Measurements from ENCODE around the gene LMBR1.
"Not testable (repeated sequence)": the region's sequence is repeated elsewhere in the genome, so short reads cannot be mapped to it uniquely, and the experiment has no call there.

Gene LMBR1

DNA sequence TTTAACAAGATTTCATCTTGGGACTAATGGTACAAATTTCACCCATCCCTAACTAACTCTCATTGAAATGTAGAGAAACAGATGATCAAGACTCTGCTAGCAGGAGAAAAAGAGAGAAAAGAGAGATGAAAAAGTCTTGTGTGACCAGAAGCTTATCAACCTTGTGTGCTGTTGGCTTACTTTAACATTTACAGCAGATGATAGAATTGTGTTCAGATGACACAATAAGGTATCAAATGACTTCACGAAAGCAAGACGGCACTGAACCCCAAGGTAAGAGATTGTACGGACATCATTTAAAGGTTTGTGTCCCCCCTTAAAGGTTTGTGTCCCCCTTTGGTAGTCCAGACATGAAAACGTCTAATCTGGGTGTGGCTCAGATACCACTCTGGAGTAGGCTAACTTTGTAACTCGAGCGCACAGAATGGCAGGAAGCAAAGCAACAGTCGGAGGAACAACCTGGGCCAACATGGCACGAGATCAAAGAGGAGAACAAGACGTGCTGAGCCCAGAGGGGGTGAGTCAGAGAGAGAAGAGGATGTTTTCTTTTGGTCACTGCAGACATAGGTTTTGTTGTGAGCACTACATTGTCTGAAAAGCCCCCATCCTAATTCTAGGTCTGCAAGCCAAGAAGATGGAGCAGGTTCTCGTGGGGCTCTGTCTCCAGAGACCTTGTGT lies 10.4 kb upstream of the LMBR1 start:
- DNase-seq (ENCODE audit: low read depth in 2 of 2): no peak

DNA sequence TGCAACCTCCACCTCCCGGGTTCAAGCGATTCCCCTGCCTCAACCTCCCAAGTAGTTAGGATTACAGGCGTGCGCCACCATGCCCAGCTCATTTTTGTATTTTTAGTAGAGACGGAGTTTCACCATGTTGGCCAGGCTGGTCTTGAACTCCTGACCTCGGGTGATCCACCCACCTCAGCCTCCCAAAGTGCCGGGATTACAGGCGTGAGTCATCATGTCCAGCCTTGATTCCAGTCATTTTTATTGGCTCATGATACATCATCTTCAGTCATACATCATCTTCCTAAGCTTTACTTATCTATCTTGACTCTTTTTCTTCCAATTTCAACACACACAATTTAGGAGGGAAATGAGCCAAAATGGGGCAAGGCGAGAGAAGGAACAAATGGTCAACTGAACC lies 7.1 kb upstream of the LMBR1 start:
- DNase-seq (ENCODE audit: low read depth in 2 of 2): not testable (repeated sequence)

DNA sequence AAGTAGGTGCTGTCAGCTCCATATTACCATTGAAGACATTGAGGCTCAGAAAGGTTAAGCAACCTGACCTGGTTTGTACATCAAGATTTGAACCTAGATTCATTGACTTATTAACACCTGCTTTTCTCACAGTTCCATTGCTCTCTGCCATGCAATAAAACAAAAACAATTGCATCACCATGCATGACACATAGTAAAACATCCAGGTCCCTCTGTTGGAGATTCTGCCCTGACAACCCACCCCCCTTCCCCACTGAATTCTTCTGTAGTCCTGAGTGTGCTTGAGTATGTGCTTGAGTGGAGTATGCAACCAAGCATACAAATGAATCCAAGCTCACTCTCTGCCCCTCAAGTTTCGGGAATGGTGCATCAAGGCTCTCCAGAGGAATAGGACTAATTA lies 6.0 kb upstream of the LMBR1 start:
- no peak for DNase-seq (ENCODE audit: low read depth in 2 of 2)

DNA sequence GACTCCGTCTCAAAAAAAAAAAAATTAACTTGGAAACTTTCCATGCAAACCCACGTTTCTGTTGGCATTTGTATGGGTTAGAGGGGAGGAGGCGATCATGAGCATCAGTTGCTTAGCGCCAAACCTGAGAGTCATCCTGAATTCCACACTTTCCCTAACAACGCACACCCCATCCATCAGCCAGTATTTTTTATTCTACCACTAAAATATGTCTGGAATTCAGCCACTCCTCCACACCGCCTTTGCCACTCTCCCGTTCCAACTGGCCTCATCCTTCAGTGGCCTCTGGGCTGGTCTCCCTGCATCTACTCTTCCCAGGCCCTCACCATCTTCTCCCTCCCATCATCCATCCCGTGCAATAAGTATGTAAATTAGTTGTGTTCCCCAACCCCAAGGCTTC lies 4.7 kb upstream of the LMBR1 start:
- DNase-seq (ENCODE audit: low read depth in 2 of 2): no peak

DNA sequence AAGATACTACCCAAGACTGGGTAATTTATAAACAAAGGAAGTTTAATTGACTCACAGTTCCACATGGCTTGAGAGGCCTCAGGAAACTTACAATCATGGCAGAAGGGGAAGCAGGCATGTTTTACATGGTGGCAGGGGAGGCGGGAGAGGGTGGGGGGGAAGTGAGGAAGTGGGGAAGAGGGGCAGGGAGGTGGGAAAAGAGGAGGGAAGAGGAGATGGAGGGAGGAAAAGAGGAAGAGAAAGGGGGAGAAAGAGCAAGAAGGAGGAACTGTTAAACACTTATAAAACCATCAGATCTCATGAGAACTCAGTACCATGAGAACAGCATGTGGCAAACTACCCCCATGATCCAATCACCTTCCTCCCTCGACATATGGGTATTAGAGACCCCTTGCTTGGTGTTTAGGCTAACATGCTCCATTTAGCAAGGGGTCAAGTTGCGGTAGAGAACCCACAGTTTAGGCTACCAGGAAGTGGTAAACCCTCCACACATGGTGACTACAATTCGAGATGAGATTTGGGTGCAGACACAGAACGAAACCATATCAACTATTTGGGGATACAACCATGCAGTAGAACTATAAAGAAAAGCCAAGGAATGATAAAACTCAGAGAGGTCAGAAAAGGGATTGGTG lies 3.5 kb upstream of the LMBR1 start:
- DNase-seq (ENCODE audit: low read depth in 2 of 2): no peak

DNA sequence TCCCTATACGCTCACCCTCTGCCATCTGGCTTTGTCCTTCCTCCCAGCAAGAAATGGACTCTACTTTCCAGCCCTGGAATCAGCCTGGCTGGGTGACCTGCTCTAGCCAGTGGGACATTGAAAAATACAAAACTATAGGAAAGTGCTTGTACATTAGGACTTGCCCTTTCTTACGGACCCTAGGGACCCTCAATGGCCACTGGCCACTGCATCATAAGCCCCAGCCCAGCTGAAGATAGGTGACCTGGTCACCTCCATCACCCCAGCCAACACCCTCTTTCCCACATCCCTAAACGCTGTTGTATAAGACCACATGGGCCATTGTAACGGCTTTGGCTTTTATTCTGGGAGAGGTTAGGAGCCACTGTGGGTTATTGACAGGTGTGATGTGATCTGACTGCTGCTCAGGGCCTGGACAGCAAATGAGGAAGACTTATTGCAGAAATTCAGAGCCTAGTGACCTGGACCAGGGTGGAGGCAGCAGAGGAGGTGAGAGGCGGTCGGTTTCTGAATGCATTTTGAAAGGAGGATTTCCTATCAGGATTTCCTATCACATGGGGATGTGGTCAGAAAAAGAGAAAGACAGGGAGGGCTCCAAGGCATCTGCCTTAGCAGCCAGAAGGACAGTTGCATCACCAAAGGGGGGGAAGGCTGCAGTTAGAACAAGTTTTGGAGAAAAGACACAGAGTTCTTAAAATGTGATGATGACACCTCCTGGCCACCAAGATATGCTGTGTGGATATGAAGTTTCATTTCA lies 2.2 kb upstream of the LMBR1 start:
- DNase-seq (ENCODE audit: low read depth in 2 of 2): no peak

DNA sequence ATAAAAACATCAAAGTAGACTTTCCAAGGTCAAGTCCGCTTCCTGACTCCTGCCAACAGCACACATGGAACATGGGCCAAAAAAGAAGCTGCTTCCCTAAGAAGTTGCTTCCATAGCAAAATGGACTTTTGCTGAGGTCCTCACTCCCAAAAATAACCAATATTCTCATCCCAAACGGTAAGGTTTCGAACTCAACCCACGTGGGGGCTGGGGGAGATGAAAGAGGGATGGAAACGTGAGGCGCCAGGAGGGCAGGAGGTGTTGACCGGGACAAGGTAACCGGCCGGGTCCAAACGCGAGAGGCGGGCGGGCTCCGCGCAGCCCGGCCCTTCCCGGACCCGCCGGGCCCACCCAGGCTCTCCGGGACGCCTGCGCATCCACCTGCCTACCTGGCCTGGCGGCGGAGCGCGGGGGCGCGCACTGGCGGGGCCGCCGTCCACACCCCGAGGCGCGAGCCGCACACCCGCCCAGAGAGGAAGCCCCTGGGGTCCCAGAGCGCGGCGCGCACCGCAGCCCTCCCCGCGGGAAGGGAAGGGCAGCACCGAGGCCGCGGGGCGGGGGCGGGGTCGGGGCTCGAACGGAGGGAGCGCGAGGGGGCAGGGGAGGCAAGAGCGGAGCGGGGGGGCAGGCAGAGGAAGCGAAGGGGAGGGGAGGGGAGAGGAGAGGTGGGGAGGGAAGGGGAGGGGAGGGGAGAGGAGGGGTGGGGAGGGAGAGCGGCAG lies 742 bp downstream of the LMBR1 start:
- peak; percentile 39 to 45 for DNase-seq (ENCODE audit: low read depth in 2 of 2)

DNA sequence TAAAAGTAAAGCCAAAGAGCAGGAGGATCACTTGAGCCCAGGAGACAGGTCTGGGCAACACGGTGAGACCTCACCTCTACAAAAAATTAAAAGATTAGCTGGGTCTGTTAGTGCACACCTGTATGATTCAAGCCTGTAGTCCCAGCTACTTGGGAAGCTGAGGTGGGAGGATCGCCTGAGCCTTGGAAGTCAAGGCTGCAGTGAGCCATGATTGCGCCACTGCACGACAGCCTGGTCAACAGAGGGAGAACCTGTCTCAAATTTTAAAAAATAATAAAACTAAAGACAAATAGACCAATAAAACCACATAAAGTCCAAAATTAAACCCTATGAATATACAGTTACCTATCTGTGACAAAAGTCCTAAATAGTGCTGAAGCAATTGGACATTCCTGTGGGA lies 3.2 kb downstream of the LMBR1 start:
- DNase-seq (ENCODE audit: low read depth in 2 of 2): no peak

DNA sequence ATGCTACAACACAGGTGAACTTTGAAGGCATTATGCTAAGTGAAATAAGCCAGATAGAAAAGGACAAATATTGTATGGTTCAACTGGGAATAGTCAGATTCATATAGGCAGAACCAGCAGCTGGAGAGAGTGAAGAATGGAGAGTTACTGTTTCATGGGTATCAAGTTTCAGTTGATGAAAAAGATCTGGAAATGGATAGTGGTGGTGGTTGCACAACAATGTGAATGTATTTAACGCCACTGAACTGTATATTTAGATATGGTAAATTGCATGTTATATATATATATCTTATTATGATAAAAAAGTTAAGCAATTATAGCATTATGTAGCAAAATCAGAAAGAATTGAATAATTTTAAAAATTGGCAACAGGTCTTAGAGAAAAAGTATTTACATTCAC lies 3.9 kb downstream of the LMBR1 start:
- no peak for DNase-seq (ENCODE audit: low read depth in 2 of 2)

DNA sequence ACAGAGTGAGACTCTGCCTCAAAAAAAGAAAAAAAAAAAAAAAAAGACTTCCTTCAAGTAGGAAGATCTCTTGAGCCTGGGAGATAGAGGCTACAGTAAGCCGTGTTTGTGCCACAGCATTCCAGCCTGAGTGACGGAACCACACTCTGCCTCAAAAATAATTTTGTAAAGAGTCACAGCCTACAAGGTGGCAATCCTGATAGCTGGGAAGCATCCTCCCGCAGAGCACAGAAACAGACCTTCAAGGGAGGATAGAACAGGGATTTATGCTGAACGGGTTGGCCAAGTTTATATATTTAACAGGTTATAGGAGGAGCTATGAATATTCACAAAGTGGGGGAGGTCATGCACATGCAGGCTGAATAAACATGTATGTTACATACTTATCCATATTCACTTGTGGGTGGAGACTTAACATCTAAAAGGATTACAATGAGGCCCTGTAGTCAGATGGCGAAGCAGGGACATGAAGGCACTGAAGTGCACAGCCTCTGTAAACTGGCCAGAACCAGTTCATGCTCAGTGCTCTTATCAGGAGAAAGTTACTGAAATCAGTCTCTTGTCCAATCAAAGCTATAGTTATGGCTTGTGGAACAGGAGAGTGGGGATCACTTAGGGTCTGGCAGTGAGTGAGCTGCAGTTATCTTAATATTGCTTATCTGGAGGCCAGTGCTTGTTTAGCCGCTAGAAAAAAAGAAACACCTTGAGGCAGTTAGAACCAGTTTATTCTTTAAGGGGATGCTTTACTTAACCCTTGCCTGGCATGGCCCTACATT lies 6.8 kb downstream of the LMBR1 start:
- DNase-seq (ENCODE audit: low read depth in 2 of 2): no peak

DNA sequence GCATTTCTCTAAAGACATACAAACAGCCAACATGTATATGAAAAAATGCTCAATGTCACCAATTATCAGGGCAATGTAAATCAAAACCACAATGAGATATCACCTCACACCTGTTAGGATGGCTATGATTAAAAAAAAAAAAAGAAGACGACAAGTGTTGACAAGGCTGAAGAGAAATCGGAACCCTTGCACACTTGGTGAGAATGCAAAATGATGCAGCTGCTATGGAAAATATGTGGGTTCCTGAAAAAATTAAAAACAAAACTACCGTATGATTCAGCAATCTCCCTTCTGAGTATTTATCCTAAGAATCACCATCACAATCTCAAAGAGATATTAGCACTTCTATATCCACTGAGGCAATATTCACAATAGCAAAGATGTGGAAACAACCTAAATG lies 11.3 kb downstream of the LMBR1 start:
- no peak for DNase-seq (ENCODE audit: low read depth in 2 of 2)

DNA sequence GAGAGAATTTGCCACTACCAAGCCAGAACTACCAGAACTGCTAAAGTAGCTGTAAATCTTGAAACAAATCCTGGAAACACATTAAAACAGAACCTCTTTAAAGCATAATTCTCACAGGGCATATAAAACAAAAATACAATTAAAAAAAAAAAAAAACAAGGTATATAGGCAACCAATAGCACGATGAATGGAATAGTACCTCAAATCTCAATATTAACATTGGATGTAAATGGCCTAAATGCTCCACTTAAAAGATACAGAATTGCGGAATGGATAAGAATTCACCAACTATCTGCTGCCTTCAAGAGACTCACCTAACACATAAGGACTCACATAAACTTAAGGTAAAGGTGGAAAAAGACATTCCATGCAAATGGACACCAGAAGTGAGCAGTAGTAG lies 17.2 kb downstream of the LMBR1 start:
- DNase-seq (ENCODE audit: low read depth in 2 of 2): no peak

DNA sequence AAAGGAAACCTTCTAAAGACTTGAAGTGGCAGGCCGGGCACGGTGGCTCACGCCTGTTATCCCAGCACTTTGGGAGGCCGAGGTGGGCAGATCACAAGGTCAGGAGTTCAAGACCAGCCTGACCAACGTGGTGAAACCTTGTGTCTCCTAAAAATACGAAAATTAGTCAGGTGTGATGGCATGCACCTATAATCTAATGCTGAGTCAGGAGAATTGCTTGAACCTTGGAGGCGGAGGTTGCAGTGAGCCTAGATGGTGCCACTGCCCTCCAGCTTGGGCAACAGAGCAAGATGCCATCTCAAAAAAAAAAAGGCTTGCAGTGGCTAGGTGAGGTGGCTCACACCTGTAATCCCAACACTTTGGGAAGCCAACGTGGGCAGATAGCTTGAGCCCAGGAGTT lies 24.6 kb downstream of the LMBR1 start:
- not testable (repeated sequence) for DNase-seq (ENCODE audit: low read depth in 2 of 2)

DNA sequence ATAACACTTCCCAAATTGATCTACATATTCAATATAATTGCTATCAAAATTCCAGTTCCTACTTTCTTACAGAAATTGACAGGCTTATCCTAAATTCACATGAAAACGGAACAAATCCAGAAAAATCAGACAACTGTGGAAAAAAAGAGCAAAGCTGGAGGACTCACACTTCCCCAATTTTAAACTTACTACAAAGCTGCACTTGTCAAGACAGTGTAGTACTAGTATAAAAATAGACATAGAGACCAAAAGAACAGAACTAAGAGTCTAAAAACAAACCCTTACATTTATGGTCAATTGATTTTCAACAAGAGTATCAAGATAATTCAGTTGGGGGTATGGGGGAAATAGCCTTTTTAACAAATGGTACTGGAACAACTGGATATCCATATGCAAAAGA lies 27.5 kb downstream of the LMBR1 start:
- no peak for DNase-seq (ENCODE audit: low read depth in 2 of 2)

DNA sequence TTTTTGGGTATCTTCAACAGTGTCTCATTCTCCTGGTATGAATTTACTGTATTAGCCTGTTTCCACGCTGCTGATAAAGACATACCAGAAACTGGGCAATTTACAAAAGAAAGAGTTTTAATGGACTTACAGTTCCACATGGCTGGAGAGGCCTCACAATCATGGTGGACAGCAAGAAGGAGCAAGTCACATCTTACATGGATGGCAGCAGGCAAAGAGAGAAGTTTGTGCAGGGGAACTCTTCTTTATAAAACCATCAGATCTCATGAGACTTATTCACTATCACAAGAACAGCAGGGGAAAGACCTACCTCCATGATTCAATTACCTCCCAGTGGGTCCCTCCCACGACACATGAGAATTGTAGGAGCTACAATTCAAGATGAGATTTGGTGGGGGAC lies 31.0 kb downstream of the LMBR1 start:
- not testable (repeated sequence) for DNase-seq (ENCODE audit: low read depth in 2 of 2)

DNA sequence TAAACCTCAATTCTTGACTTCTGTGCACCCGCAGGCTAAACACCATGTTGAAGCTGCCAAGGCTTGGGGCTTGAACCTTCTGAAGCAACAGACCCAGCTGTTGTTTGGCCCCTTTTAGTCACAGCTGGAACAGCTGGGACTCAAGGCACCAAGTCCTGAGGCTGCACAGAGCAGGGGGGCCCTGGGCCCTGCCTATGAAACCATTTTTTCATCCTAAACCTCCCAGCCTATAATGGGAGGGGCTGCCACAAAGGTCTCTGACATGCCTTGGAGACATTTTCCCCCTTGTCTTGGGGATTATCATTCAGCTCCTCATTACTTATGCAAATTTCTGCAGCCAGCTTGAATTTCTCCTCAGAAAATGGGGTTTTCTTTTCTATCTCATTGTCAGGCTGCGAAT lies 31.8 kb downstream of the LMBR1 start:
- no peak for DNase-seq (ENCODE audit: low read depth in 2 of 2)

DNA sequence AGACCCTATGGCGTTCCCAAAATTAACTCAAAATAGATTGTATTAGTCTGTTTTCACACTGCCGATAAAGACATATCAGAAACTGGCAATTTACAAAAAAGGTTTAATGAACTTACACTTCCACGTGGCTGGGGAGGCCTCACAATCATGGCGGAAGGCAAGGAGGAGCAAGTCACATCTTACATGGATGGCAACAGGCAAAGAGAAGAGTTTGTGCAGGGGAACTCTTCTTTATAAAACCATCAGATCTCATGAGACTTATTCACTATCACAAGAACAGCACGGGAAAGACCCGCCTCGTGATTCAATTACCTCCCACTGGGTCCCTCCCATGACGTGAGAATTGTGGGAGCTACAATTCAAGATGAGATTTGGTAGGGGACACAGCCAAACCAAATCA lies 32.9 kb downstream of the LMBR1 start:
- DNase-seq (ENCODE audit: low read depth in 2 of 2): not testable (repeated sequence)

DNA sequence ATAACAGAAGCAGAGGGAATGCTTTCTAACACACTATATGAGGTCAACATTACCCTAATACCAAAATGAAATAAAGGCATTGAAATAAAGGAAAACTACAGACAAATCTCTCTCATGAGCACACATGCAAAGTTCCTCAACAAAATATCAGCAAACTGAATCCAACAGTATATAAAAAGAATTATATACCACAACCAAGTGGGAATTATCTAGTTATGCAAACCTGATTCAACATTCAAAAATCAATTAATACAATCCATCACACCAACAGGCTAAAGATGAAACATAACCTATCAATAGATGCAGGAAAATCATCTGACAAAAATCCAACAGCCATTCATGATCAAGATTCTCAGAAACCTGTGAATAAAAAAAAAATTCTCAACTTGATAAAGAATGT lies 34.5 kb downstream of the LMBR1 start:
- no peak for DNase-seq (ENCODE audit: low read depth in 2 of 2)

DNA sequence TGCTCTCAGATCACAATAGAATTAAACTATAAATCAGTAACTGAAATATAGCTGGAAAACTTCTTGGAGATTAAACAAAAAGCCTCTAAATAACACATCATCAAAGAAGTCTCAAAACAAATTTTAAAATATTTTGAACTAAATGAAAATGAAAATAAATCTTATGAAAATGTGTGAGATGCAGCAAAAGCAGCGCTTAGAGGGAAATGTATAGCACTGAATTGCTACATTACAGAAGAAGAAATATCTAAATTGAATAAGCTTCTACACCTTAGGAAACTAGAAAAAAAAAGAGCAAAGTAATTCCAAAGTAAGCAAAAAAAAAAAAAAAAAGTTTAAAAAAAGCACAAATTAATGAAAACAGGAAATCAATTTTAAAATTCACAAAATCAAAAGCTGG lies 35.2 kb downstream of the LMBR1 start:
- no peak for DNase-seq (ENCODE audit: low read depth in 2 of 2)

DNA sequence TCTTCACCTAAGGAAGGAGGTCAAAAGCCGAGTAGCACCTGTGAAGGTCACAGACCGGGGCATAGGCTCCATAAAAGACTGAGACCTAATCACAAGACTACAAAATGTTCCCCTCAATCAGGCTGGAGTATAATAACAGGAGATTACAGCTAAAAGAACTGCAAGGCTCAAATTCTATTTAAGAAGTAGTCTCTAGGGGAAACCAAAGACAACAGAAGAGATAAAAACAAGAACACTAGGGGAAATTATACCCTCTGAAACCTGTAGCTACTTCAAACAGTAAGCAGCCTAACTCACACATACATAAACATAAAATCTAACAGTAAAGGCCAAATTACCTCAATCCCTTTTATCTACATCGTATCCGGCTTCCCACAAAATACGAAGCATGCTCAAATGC lies 38.3 kb downstream of the LMBR1 start:
- no peak for DNase-seq (ENCODE audit: low read depth in 2 of 2)

DNA sequence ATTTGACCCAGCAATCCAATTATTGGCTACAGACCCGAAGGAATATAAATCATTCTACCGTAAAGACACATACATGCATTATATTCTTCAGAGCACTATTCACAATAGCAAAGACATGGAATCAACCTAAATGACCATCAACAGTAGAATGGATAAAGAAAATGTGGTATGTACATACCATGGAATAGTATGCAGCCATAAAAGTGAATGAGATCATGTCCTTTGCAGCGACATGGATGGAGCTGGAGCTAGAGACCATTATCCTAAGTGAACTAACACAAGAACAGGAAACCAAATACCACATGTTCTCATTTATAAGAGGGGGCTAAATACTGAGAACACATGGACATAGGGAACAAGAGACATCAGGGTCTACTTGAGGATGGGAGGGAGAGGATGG lies 44.0 kb downstream of the LMBR1 start:
- DNase-seq (ENCODE audit: low read depth in 2 of 2): no peak

All from stimulated activated CD8-positive, alpha-beta memory T cell treated with anti-CD3 and anti-CD28 coated beads, Interleukin-15, amount 100 ng/mL, for 4 hours (primary cell).